Natural killer cell (primary cell): Measurements from ENCODE around the gene DUSP28. TPM values are rescaled to one million over a fixed set of nuclear protein-coding genes. Genes with fewer than 3 reads are reported as not detected.

Experiments
- ATAC-seq, 3 donors: fragments of 150-1000 bp in 2 of 3; fragments of 200-7000 bp in 1 of 3; cut with Tn5 transposase; 1 replicate in 1 of 3; 2 replicates in 2 of 3; pipeline ENCODE4 v1.10.0; 2021; ENCODE audit warnings: mild to moderate bottlenecking in 2 of 3, moderate library complexity in 2 of 3
- DNase-seq, 2 donors: peaks; one replicate each; pipeline versions ENCODE4 v3.0.0 to v3.0.0-alpha.2; 2013 to 2021; ENCODE audit warnings: mixed read lengths in 1 of 2
- H3K27ac ChIP-seq: one replicate; pipeline ENCODE4 v1.5.1; 2013; ENCODE audit warnings: mild to moderate bottlenecking, low read length
- H3K27me3 ChIP-seq: one replicate; pipeline ENCODE4 v1.6.1; 2013; ENCODE audit warnings: low read length; ENCODE audit not compliant: control insufficient read depth, insufficient read depth
- H3K36me3 ChIP-seq: one replicate; pipeline ENCODE4 v1.6.1; 2013; ENCODE audit warnings: low read length; ENCODE audit not compliant: control insufficient read depth, insufficient read depth
- H3K4me1 ChIP-seq: one replicate; pipeline ENCODE4 v1.6.1; 2013; ENCODE audit warnings: low read length; ENCODE audit not compliant: control insufficient read depth, insufficient read depth
- H3K4me3 ChIP-seq: one replicate; pipeline ENCODE4 v1.5.1; 2013; ENCODE audit warnings: low read length
- H3K9me3 ChIP-seq: one replicate; pipeline ENCODE4 v1.6.1; 2013; ENCODE audit warnings: low read length; ENCODE audit not compliant: control insufficient read depth, insufficient read depth
- H3K27ac Mint-ChIP-seq, 2 donors: one replicate each; pipeline ENCODE4 v1.8.0; 2022; ENCODE audit warnings: mild to moderate bottlenecking in 2 of 2, mixed read lengths in 2 of 2, moderate library complexity in 1 of 2
- H3K27me3 Mint-ChIP-seq, 2 donors: one replicate each; pipeline ENCODE4 v1.8.0; 2022; ENCODE audit warnings: low read depth in 2 of 2, mixed read lengths in 2 of 2
- H3K36me3 Mint-ChIP-seq: one replicate; pipeline ENCODE4 v1.8.0; 2022; ENCODE audit warnings: mixed read lengths
- H3K4me1 Mint-ChIP-seq, 2 donors: one replicate each; pipeline ENCODE4 v1.8.0; 2022; ENCODE audit warnings: mixed read lengths in 2 of 2
- H3K4me3 Mint-ChIP-seq: one replicate; pipeline ENCODE4 v1.8.0; 2022; ENCODE audit warnings: mild to moderate bottlenecking, moderate library complexity, mixed read lengths
- H3K9me3 Mint-ChIP-seq, 2 donors: one replicate each; pipeline ENCODE4 v1.8.0; 2022; ENCODE audit warnings: mixed read lengths in 2 of 2
- CTCF ChIP-seq: fragments of 200-600 bp; IDR thresholded peaks from one replicate; pipeline ENCODE4 v1.8.0; 2022; ENCODE audit warnings: antibody characterized with exemption
- WGBS: methylation state at CpG from one replicate; pipeline ENCODE4 v1.1.7; 2013; ENCODE audit warnings: missing lambda C conversion rate; ENCODE audit not compliant: insufficient coverage; 5-methylcytosine and 5-hydroxymethylcytosine counted together
- intact Hi-C: fragments of 100-400 bp; cut with micrococcal nuclease; formaldehyde crosslinking; loops from one replicate; pipeline ENCODE4 v1.14.2; 2022
- total RNA-seq, 4 donors: library from RNA; stranded (reverse); fragments of 120-200 nt in 1 of 4; gene quantifications; one replicate each; pipeline versions ENCODE4 v1.2.3 to v1.2.4, GENCODE V29; 2013 to 2022

Gene DUSP28
- total RNA-seq, 3 donors from 2014 or later (not counting 1 experiment from before 2014, with no cell fraction given): 13.5 to 25.2 (median 18.5) TPM

- WGBS: 51% methylated on average over 51 of the region's 51 CpGs
- Mint-ChIP-seq H3K36me3 (no peaks in the 10 kb centered on the region), H3K27ac (peak overlapping the region in 1 of 2 donors; percentile 45), H3K4me3 (peak overlapping the region; percentile 58), H3K9me3 (no peaks in the 10 kb centered on the region), H3K4me1 (peaks cover 36 to 57% of the 10 kb centered on the region in 2 donors), H3K27me3 (no peaks in the 10 kb centered on the region)
- peak in 1 of 2 donors; percentile 19 for DNase-seq
- Histone ChIP-seq H3K4me3 (no peak overlapping the region), H3K4me1 (peaks cover 46% of the 10 kb centered on the region), H3K27me3 (no peaks in the 10 kb centered on the region), H3K27ac (no peak overlapping the region), H3K36me3 (peaks cover 23% of the 10 kb centered on the region), H3K9me3 (no peaks in the 10 kb centered on the region)
- no peak for ATAC-seq
- intact Hi-C loops: no loop called here
- TF ChIP-seq CTCF: peak; percentile 8
These were observed 2.9 kb upstream of the DUSP28 start for GRCh38 chr2:240557101-240557751.

GRCh38 chr2:240557808-240558207, 2.3 kb upstream of the DUSP28 start, which contains the start of gene ANKMY1:
Gene ANKMY1, minus strand, starts transcription at chr2:240557988. Its CDS starts 653 bp downstream, at chr2:240557335.
- Histone ChIP-seq H3K4me3 (no peak within 1 kb of the TSS), H3K9me3 (no peaks in the 10 kb centered on the region), H3K27ac (no peak within 1 kb of the TSS), H3K36me3 (peaks cover 18% of the 10 kb centered on the region), H3K27me3 (no peaks in the 10 kb centered on the region), H3K4me1 (peaks cover 49% of the 10 kb centered on the region)
- peaks cover 36 to 63% of the 10 kb centered on the region in 2 donors for H3K4me1 Mint-ChIP-seq
- intact Hi-C loops: no loop called here
- ATAC-seq: no peak
- H3K27me3 Mint-ChIP-seq: no peaks in the 10 kb centered on the region
- DNase-seq: peak in 1 of 2 donors; percentile 78
- 14% methylated on average over 47 of the region's 47 CpGs for WGBS
- no peaks in the 10 kb centered on the region for H3K36me3 Mint-ChIP-seq
- peak within 1 kb of the TSS; percentile 71 for H3K4me3 Mint-ChIP-seq
- no peaks in the 10 kb centered on the region for H3K9me3 Mint-ChIP-seq
- H3K27ac Mint-ChIP-seq: peak within 1 kb of the TSS; percentile 52 to 99
- no peak for TF ChIP-seq CTCF

DNA sequence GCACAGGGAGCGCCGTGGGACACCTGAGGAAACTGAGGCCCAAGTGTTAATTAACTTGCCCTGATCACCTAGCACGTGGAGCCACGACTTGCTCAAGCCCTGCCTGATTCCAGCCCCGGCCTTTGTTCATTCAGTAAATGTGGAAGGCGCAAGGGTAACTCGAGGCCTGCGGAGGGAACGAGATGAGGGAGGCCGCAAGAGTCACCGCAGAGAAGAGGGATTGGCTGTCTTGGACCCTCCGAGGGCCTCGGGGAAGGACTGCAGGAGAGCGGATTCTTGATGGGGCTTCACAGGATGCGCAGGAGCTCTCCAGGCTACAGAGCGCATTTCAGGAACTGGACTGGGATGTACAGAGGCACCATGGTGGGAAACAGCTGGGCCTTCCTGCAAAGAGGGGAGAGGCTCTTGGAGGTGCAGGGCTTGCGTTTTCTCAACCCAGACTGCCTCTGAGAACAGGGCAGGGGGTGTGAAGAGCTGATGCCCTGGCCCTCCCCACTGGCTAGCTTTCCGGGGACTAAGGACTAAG, 1.9 kb upstream of the DUSP28 start:
- Histone ChIP-seq H3K36me3 (peaks cover 15% of the 10 kb centered on the region), H3K4me3 (no peak overlapping the region), H3K4me1 (peaks cover 54% of the 10 kb centered on the region), H3K27ac (no peak overlapping the region), H3K27me3 (no peaks in the 10 kb centered on the region), H3K9me3 (no peaks in the 10 kb centered on the region)
- peak overlapping the region; percentile 45 to 99 for H3K27ac Mint-ChIP-seq
- peak in 1 of 2 donors; percentile 8 for DNase-seq
- H3K4me3 Mint-ChIP-seq: peak overlapping the region; percentile 54
- intact Hi-C loops: no loop called here
- no peak for ATAC-seq
- H3K27me3 Mint-ChIP-seq: no peaks in the 10 kb centered on the region
- no peaks in the 10 kb centered on the region for H3K36me3 Mint-ChIP-seq
- WGBS: 89% methylated on average over 18 of the region's 18 CpGs
- peaks cover 36 to 65% of the 10 kb centered on the region in 2 donors for H3K4me1 Mint-ChIP-seq
- H3K9me3 Mint-ChIP-seq: no peaks in the 10 kb centered on the region
- no peak for TF ChIP-seq CTCF
